GM13976 (cell line): ENCODE measurements around the gene ROR2.

Experiments used
- DNase-seq: peaks from one replicate; pipeline ENCODE4 v3.0.0; 2012; ENCODE audit warnings: low spot score
- CTCF ChIP-seq: IDR thresholded peaks from 2 replicates; pipeline ENCODE4 v1.5.1; 2012; ENCODE audit warnings: borderline replicate concordance, mild to moderate bottlenecking; ENCODE audit not compliant: insufficient read depth; ENCODE audit errors: extremely low read depth, missing control alignments, control extremely low read depth
- in situ Hi-C: fragments of 300-500 bp; cut with MboI; formaldehyde crosslinking; loops from one replicate; pipeline ENCODE4 v1.12.0; 2022; ENCODE audit warnings: low sequenced_read_pairs, mixed read lengths, inconsistent platforms; ENCODE audit not compliant: unreplicated experiment

The ROR2 gene

DNA sequence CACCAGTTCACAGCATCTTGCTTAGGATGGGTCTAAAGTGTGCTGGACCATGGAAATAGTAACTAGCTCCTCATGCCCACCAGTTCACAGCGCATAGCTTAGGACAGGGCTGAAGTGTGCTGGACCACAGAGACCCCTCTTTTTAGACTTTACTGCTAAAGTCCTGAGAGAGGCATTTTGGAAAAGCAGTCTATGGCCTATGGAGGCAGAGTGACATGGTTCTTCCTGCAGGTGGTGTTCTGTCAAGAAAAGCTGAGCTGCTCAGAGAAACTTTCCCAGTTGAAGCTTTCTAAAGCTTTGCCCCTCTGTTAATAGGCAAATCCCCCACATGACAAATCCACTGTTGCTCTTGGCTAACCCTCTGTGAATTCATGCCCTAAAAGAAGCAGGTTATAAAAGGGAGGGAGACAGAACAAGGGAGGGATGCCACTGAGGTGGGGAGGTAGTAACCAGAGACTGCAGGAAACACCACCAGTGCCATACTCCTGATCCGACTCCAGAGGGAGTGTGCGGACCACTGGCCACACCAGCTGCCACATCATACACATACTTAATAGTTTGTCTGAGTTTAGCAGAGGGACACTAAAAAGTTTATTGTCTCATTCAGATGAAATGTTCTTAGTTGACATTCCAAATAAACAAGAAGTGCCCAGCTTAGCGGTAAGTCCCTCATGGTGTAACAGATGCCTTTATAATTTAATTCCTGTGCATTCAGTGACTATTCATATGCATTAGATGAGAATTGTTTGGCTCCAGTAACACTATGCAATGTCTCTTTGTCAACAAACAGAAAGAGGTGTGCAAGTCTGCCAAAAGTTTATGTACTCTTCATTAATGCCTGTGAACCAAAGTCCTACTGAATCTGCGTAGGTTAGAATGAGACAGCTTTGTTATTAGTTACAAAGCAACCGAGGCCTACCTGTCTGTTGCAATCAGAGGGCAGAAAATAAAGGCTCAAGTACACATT is 290.2 kb downstream of the ROR2 start:
- DNase-seq, result peak; percentile 37
- peak; percentile 21 for TF ChIP-seq CTCF
- in situ Hi-C loops, result no loop called here

DNA sequence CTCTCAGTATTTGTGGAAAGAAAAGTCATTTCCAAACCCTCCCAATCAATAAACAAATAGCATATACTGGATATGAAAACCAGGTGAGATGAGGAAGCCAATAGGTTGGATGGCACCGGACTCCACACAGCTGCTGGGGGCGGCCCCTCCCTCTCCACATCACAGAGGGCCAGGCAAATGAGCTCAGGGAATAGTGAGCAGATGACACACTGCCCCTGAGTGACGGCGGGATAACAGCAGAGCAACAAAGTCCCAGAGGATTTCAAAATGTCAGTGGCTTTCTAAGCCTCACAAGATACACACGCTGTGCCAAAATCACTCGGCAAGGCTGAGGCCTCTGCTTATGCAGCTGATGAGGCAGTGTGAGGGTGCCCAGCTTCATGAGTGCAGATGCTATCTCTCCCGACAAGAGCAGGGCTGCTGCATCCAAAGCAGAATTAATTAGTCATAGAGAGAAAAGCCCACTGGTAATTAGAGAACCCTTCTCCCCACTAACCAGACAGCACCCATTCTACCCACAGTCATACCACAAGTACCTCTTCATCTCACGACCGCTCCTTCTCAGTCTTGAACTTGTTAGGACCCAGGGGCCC is 291.4 kb downstream of the ROR2 start:
- TF ChIP-seq CTCF, result no peak
- DNase-seq, result no peak
- in situ Hi-C loops, result no loop called here

GRCh38 chr9:91657501-91657900 is 292.5 kb downstream of the ROR2 start:
- in situ Hi-C loops, result no loop called here
- TF ChIP-seq CTCF, result no peak
- DNase-seq, result no peak

DNA sequence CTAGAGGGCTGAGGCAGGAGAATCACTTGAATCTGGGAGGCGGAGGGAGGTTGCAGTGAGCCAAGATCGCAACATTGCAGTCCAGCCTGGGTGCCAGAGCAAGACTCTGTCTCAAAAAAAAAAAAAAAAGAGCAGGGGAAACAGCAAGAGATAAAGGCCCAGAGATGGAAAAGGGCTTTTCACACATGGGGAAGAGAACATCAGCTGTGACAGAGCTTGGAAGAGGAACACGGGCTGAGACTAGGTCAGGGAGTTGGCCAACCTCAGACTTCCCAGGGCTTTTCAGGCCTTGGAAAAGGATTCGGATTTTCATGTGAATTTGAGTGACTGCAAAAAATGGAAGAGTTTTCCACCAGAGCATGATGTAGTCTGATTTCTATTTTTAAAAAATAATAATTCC is 294.4 kb downstream of the ROR2 start:
- in situ Hi-C loops, result no loop called here
- no peak for DNase-seq
- no peak for TF ChIP-seq CTCF

GRCh38 chr9:91655215-91655614 is 294.8 kb downstream of the ROR2 start:
- in situ Hi-C loops, result no loop called here
- DNase-seq, result no peak
- TF ChIP-seq CTCF, result no peak

DNA sequence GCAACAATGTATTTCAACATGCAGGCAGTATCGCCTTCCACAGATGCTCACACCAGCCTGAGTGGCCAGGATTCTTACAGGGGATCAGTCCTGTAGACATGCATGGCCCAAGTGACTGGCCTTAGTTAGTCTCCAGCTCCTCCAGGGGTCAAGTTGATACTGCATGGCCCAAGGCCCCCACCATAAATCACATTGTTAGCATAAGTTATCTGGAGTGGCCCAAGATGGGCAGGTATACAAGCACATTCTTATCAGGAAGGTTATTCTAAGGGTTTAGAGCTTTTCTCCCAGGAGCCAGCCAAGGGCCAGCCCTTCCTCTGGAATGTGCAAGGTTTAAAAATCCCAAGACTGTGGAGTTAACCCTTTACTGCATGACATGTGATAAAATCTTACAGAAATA is 295.5 kb downstream of the ROR2 start:
- no peak for TF ChIP-seq CTCF
- in situ Hi-C loops, result no loop called here
- DNase-seq, result no peak
